NCI-H526 (cell line): Measurements from ENCODE around the gene GLS.

Experiments
- DNase-seq, 2 experiments: peaks; one replicate each; lab custom pipeline; 2025; lab: John Stamatoyannopoulos, UW

Gene GLS

DNA sequence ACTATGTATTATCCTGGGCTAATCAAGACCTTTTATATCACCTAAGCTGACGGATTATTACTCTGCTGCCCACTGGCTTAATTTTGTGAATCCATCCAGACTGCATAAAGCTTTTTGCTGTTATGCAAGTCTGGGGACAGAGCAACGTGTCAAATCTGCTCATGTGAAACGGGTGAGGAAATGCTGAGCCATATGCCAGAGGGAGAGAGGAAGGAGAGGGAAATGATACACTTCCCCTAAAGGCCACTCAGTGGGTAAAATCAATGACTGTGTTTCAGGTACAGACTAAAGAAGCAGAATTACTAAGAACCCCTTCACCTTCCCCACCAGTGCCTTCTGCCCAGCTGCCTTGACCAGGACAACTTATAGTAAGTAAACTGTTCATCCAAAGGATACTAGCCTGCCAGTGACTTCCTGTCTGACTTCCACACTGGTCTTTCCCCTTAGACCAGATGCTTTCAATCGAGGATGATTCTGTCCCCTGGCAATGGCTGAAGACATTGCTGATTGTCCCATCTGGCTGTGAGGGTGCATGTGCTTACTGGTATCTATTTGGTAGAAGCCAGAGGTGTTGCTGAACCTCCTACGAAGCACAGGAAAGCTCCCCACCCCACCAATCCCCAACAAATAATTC lies 90.4 kb downstream of the GLS start:
- no peak for DNase-seq

GRCh38 chr2:190972213-190972612 lies 91.6 kb downstream of the GLS start:
- DNase-seq: no peak

DNA sequence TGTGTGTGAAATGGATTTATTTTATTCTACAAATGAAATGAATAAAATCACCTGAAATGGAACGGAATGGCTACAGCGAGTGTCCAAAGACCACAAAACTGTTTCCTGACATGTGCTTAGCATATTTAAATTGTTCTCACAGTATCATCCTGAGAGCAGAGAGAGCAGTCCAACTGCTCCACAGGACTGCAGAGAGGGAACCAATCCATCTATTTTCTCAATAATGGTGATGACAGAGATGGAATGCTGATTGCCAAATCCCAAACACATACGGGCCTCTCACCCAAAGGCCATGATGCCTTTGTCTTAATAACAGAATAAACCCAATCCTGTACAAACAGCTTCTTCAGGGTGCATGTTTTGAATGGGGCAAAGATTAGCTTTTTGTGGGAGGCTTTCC lies 92.2 kb downstream of the GLS start:
- DNase-seq: no peak

DNA sequence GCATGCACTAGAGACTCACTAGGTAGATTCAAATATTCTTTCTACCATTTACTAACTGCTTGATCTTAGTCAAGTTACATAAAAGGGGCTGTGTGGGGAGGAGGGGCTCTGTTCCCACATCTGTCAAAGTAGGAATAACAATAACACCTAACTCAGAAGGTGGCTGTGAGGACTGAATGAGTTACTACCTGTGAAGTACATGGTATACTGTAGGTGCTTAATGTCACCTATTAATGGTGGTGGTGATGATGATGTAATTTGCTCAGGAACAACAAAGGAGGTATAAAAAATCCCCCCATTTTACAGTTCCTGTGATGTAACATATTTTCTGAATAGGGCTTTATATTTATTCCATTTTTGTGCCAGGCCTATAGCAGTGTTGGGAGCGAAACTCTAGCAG lies 92.6 kb downstream of the GLS start:
- no peak for DNase-seq

DNA sequence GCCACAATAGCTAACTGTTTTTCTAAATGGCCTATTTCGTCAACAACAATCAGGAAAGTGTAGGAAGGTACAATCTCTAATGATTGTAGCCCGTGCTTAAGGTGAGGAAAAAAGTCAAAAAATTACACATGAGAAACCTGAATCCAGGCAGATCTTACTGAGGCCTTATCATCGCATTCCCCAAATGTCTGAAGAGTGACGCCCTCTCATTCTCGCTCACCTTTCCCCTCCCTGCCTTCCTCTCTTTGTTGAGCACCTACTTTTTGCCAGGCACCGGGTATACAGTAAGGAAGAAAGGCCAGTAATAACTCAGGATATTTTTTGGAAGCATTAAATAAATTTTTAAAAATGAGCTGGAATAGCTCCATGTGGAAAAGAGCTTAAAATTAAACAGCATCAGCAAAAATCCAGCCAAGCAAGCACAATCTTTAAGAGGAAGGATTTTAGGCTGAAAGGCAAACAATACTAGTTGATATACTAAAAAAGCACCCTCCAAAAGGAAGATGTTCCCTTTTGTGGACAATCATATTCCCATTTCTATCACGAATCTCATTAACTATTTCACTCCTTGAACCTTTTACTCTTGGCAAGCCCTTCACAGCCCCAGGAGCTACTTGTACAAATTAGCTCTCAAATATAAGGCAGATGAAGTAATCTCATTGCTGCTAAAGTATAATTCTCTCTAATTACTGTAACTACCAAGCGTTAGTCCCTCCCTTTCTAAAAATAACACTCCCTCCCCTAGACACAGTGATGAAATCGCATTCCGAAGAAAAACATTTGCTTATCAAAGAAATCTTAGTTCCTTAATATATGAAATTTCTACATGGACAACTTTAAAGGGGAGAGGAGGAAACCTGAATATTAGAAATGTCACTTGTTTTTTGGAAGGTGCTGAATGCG lies 93.4 kb downstream of the GLS start:
- no peak for DNase-seq

- DNase-seq: no peak
These were observed 94.2 kb downstream of the GLS start for GRCh38 chr2:190974629-190975361.

GRCh38 chr2:190976521-190976920 lies 95.9 kb downstream of the GLS start:
- no peak for DNase-seq

DNA sequence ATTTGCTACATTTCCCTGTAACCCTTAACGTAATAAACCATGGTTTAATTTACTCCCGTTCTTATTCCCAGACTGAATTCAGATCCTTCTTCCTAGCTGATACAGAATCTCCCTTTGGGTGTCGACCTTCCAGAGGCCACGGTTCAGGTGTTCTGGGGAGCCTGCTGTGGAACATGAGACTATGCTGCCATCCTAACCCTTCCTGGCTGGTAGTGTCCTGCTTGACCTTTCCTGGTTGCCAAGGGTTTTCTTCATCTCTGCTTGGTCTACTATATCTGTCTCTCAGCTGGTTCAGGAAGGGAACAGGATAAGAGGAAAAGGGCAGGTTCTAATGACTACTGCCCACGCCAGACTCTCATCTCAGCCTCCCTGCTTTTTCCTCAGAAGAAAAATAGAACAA lies 96.9 kb downstream of the GLS start:
- no peak for DNase-seq

GRCh38 chr2:190978389-190979053 lies 97.9 kb downstream of the GLS start:
- DNase-seq: no peak

DNA sequence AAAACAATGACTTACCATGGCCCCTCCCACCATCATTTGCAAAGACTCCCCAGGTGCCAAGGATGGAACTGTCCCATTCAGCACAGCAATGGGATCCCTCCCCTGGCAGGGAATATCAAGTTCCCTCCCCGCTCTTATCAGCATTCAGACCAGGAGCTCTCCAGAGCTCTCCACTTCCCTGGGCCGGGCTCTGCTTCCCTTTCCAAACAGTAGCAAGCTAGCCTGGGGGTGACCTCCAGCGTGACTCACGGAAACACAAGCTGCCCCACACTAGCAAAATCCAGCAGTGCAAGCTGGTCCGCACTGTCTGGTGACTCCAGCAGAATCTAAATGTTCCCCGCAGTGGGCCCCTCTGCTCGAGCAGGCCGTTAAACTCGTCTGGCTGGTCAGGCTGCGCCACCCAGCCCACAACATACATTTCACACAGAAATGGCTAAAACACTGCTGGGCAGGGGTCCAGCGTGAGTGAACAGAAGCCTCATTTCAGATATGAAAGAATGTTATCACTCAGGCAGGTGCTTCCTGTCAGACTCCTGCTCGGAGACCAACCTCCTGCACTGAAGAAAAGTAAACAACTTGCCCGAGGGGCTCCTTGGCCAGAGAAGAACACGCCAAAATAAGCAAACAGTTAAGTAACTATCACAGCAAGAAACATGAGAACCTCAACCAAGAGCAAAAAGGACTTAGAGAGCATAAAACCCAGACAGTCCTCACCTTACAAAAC lies 99.4 kb downstream of the GLS start:
- DNase-seq: peak; percentile 16 to 50

DNA sequence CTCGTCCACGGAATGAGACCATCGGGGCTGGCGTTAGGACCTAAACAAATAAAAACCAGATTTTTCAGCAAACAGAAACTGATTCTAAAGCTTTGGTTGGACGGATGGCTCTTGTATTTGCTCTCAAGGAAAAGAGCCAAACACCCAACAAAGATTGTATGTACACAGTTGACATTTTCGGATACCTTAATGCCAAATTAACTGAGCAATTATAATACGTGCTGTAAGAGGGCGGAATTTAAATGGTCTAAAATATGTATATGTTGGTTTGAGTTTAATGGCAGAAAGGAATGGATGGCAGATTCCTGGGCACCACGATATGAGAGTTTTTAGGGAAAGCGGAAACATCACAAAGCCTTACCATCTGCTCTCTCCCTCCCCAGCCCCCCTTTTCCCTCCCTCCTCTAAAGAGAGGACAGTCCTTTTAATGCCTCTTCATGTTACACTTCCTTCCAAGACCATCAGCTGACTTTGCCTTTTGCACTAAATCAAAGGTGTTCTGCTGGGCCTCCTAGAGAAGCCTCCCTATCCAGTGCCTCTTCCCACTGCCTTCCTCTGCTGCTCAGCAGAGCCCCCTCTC lies 100.1 kb downstream of the GLS start:
- no peak for DNase-seq

DNA sequence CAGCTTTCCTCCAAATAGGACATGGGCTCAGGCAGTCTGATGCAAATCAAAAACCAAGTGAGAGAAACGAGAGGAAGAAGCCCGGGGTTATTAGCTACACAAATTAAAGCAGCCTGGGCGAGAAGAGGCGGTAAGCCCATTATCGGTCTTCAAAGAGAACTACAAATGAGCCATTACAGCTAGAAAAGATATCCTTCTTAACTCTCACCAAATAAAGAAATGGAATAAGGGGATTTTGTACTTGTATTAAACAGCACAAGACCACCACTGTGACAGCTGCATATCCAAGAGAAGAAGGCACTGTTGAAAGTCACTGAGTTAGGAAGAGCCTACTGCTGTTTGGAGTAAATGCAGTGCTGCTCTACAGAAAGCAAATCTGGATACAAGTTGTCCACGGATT lies 100.7 kb downstream of the GLS start:
- DNase-seq: no peak

GRCh38 chr2:190981733-190982132 lies 101.1 kb downstream of the GLS start:
- DNase-seq: no peak

GRCh38 chr2:190982262-190983034 lies 101.8 kb downstream of the GLS start:
- DNase-seq: no peak

DNA sequence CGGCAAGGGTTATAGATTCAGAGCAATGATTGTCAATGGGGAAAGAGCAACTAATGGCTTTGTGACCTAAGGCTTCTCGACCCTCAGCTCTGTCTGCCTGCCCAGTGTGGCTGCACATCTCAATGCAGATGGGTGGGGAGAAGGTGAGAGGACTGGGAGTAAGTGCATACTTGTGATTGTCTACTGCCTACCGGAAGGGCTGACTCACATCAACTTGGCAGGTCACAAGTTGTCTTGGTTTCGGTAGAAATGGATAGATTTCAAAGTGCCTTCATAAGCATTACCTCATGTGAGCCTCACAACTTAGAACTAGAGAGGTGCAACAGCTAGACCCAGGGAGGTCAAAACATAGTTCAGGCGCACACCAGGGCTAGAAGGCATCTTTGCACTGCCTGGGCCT lies 104.0 kb downstream of the GLS start:
- no peak for DNase-seq

DNA sequence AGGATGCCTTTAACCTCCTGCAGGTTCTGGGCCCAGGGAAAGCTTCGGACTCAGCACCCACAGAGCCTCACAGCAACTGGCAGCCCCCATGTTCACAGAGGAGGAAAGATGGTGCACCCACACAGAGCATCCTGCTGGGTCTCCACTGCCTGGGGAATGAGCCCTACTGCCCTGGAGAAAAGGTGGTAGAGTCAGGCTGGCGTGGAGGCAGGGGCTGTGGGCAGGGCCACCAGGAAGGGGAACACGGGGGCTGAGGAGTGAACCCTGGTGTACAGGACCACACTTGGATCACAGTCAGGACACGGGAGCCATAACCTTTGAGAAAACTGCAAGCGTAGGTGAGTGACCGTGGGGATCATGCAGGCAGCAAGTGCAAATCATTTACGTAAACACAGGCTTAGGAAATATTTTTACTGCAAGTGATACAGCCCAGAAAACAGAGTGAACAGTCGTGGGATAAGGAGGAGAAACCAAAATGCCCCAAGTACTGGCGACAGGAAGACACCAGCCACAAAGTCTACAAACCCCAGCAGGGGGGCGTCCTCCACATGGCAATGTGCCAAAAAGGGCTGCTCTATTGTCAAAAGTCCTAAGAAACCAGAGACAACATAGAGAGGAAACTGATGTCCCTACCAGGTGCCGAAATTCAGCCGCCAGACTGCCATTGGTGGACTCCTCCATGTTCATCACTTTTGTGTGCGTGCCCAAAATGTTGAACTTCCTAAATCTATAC lies 105.8 kb downstream of the GLS start:
- DNase-seq: no peak

- no peak for DNase-seq
These were observed 106.5 kb downstream of the GLS start for GRCh38 chr2:190987116-190987515.

DNA sequence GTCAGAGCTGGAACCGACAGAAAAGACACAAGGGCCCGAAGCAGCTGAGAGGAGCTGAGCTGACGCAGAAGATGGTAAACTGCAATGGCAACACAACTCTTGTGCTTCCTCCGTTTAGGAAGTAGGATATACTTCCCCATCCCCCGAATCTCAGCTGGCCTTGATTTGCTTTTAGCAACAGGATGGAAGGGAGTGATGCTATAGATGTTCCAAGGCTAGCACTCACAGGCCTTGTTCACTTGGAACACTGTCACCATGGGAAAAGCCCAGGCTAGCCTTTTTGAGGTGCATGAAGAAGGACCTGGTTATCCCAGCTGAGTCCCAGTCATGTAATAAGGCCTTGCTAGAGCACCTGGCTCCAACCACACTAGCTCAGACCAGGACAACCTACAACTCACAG lies 107.3 kb downstream of the GLS start:
- no peak for DNase-seq

GRCh38 chr2:190988910-190989309 lies 108.3 kb downstream of the GLS start:
- no peak for DNase-seq

DNA sequence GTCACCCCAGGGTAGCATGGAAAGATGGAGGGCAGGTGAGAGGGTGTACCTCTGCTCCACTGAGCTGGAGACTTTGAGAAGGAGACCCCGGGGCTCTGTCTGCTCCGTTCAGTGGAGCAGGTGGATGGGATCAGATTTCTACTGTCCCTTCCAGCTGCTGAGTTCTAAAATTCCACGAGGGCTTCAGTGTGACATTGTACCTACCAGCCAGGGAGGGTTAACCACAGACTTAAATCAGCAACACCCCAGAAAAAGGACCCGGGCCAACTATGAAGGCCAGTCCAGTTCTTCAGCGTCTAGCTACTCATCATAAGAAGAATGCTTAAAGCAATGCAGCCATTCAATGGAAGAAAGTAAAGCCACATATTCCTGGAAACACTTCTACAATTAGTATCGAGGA lies 109.5 kb downstream of the GLS start:
- no peak for DNase-seq
